AG09319 (cell line): Measurements from ENCODE around the gene TRHDE.

Experiments
- DNase-seq: peaks from one replicate; pipeline ENCODE4 v3.0.0-alpha.2; 2010; ENCODE audit warnings: low read depth; ENCODE audit errors: extremely low read depth
- TF ChIP-seq, protein P1 (sequence below): IDR thresholded peaks from 2 replicates; pipeline ENCODE4 v1.5.1; 2011; ENCODE audit warnings: low read depth, mild to moderate bottlenecking, inconsistent platforms, low read length, moderate library complexity

Gene TRHDE

DNA sequence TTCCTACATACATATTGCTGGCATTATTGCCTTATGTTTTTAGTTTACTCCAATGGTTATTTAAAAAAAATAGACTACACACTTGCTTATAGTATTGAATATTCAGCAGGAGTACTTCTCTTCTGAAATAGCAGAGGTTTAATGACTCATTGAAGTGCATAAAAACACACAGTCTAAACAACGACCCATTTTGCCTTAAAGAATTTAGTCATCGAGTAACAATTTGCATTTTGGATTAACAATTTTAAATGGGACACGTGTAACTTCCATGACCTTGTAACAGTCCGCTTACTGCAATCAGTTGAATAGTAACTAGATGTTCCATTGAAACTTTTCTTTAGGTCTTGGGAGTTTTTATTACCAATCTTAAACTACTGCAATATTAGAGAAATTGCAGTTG is 9.0 kb downstream of the TRHDE start:
- no peak for DNase-seq
- TF ChIP-seq, protein P1, sequence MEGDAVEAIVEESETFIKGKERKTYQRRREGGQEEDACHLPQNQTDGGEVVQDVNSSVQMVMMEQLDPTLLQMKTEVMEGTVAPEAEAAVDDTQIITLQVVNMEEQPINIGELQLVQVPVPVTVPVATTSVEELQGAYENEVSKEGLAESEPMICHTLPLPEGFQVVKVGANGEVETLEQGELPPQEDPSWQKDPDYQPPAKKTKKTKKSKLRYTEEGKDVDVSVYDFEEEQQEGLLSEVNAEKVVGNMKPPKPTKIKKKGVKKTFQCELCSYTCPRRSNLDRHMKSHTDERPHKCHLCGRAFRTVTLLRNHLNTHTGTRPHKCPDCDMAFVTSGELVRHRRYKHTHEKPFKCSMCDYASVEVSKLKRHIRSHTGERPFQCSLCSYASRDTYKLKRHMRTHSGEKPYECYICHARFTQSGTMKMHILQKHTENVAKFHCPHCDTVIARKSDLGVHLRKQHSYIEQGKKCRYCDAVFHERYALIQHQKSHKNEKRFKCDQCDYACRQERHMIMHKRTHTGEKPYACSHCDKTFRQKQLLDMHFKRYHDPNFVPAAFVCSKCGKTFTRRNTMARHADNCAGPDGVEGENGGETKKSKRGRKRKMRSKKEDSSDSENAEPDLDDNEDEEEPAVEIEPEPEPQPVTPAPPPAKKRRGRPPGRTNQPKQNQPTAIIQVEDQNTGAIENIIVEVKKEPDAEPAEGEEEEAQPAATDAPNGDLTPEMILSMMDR = no peak

DNA sequence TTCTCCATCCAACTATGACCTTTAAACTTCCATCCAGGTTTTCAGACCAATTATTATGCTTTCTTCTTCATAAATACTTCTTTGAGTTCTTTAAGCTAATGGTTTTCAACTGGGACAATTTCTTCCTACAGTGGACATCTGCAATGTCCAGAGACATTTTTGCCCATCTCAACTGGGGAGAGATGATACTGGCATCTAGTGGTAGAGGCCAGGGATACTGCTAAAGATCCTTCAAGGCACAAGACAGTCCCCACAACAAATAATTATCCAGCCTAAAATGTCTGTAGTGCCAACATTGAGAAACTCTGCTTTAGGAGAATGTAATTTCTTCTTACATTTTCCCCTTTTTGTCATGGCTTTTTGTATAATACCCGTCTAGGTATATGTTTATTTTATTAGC is 10.6 kb downstream of the TRHDE start:
- DNase-seq = no peak
- TF ChIP-seq, protein P1 = peak; percentile 81

DNA sequence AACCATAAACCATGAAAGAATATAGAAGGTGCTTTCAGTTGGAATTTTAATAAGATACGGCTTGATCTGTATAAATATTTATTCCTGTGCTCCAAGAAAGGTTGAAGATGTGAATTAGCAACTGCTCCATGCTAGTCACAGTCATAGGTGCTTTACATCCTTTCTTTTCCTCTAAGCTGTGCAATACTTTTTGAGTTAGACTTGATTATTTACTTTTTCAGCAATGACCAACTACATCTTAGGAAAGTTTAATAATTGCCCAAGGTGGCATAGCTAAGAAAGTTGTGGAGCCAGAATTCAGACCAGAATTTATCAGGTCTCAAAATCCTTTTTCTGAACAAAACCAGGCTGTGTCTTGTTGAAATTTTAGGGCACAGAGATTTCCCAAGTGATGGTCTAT is 13.7 kb downstream of the TRHDE start:
- TF ChIP-seq, protein P1 = no peak
- no peak for DNase-seq

DNA sequence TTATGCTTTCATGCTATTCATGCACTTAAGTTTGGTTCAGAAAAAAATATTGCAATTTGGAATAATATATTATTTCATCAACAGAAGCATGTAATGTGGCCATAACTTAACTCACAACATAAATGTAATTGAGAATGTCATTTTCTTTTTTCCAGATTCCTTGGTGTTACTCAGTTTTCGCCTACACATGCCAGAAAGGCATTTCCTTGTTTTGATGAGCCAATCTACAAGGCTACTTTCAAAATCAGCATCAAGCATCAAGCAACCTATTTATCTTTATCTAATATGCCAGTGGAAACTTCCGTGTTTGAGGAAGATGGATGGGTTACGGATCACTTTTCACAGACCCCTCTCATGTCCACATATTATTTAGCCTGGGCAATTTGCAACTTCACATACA is 14.4 kb downstream of the TRHDE start:
- TF ChIP-seq, protein P1 = no peak
- no peak for DNase-seq

DNA sequence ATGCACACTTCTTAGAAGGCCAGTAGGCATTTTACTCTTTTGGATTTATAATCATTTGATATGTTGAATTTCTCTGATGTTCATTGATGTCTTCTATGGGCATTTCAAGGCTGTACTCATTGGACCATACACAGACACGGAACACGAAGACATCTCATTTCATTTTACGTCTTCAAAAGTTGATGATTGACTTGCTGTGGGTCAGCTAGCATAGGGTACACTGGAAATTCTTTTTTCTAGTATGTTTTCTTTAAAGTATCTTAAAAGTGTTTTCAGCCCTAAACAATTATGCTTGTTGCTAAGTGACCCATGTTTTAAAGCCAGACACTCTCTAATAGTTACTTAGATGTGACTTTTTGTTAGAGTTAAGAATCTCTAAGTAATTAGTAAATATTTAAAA is 16.3 kb downstream of the TRHDE start:
- DNase-seq = no peak
- TF ChIP-seq, protein P1 = no peak

DNA sequence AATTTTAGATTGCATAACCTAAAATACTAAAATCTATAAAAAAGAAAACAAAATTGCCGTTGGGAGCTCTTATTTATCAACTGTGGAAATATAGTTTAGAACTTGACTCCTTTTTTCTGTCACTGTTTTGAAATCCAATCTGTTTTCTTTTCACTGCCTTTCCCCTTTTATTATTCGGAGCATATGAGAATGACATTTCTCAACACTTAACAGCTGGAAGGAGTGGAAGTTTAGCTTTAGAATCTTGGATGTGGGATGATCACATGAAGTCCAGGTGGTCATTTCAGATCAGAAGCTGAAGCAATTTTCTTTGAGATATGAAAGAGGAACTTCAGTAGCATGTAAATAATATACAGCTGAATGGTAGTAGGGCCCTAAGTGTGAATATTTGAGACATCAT is 16.7 kb downstream of the TRHDE start:
- no peak for DNase-seq
- TF ChIP-seq, protein P1 = no peak

DNA sequence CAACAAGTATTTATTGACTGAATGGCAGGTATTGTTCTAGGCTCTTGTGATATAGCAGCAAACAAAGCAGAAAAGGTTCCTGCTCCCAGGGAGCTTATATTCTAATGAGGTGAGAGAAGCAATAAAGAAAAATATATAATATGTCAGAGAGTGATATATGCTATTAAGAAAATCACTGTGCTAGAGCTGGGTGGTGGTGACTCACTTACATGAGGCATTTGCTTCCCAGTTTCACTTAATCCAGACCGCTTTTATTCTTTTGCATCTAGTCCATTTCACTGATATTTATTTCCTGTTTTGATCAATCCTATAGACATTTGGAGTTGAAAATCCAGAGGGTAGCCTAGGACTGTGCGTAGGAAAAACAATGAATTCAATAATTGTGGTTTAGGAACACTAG is 17.5 kb downstream of the TRHDE start:
- DNase-seq = no peak
- TF ChIP-seq, protein P1 = no peak
